GM18520 (cell line): Measurements from ENCODE around the gene C2orf72.
"Not testable (repeated sequence)": the region's sequence is repeated elsewhere in the genome, so short reads cannot be mapped to it uniquely, and the experiment has no call there.

Experiments
- ATAC-seq: cut with Tn5 transposase; IDR thresholded peaks from one replicate; pipeline ENCODE4 v1.9.1; 2021; ENCODE audit not compliant: unreplicated experiment

The C2orf72 gene

GRCh38 chr2:231037202-231037730, at the start of gene C2orf72:
TSS of gene C2orf72 (plus strand) at chr2:231037523. CDS start at chr2:231037566, 43 bp downstream.
- no peak for ATAC-seq

GRCh38 chr2:230989731-230990130, 47.6 kb upstream of the C2orf72 start:
- ATAC-seq = no peak

- no peak for ATAC-seq
Observed at GRCh38 chr2:230990131-230990898, 47.0 kb upstream of the C2orf72 start.

- ATAC-seq = no peak
Observed at GRCh38 chr2:230990899-230991150, 46.5 kb upstream of the C2orf72 start.

- ATAC-seq = no peak
Observed at GRCh38 chr2:230991598-230991997, 45.7 kb upstream of the C2orf72 start.

- no peak for ATAC-seq
Observed at GRCh38 chr2:230995821-230996220, 41.5 kb upstream of the C2orf72 start, which contains the start of gene SPATA3. TSS of gene SPATA3 (plus strand) at chr2:230996121. CDS start at chr2:230996234, 113 bp downstream.

GRCh38 chr2:230996661-230997060, 40.7 kb upstream of the C2orf72 start:
- ATAC-seq = no peak

- no peak for ATAC-seq
Observed at GRCh38 chr2:230998882-230999281, 38.4 kb upstream of the C2orf72 start.

- no peak for ATAC-seq
Observed at GRCh38 chr2:230999477-230999876, 37.8 kb upstream of the C2orf72 start.

- no peak for ATAC-seq
Observed at GRCh38 chr2:231000211-231000904, 37.0 kb upstream of the C2orf72 start.

- ATAC-seq = no peak
Observed at GRCh38 chr2:231001036-231001435, 36.3 kb upstream of the C2orf72 start.

- ATAC-seq = no peak
Observed at GRCh38 chr2:231001921-231002320, 35.4 kb upstream of the C2orf72 start.

GRCh38 chr2:231002641-231003040, 34.7 kb upstream of the C2orf72 start:
- ATAC-seq = no peak

- ATAC-seq = no peak
Observed at GRCh38 chr2:231003186-231003585, 34.1 kb upstream of the C2orf72 start.

GRCh38 chr2:231004930-231005329, 32.4 kb upstream of the C2orf72 start:
- not testable (repeated sequence) for ATAC-seq

- ATAC-seq = no peak
Observed at GRCh38 chr2:231007286-231008098, 29.8 kb upstream of the C2orf72 start.

- no peak for ATAC-seq
Observed at GRCh38 chr2:231008131-231008530, 29.2 kb upstream of the C2orf72 start.

- no peak for ATAC-seq
Observed at GRCh38 chr2:231009236-231009919, 27.9 kb upstream of the C2orf72 start.

GRCh38 chr2:231010201-231010730, 27.1 kb upstream of the C2orf72 start:
- ATAC-seq = no peak

GRCh38 chr2:231011526-231011925, 25.8 kb upstream of the C2orf72 start:
- ATAC-seq = no peak

GRCh38 chr2:231012463-231012862, 24.9 kb upstream of the C2orf72 start:
- no peak for ATAC-seq
